K562 (cell line): ENCODE results near the gene NAPB.

Experiments
- ATF4 ChIP-seq: fragments of 450-650 bp; formaldehyde crosslinking; IDR thresholded peaks from 2 replicates; pipeline ENCODE4 v1.4.0; 2022; ENCODE audit warnings: mild to moderate bottlenecking, moderate library complexity
- CTCF ChIP-seq, 3 experiments: IDR thresholded peaks in 2 of 3; conservative IDR thresholded peaks in 1 of 3; 2 replicates each; pipeline ENCODE4 v1.5.1; 2011 to 2012; ENCODE audit warnings: low read length in 3 of 3, mild to moderate bottlenecking in 3 of 3, control low read depth in 2 of 3, improper control_type of control experiment in 1 of 3, inconsistent platforms in 1 of 3, low read depth in 1 of 3, mixed read lengths in 1 of 3, moderate library complexity in 1 of 3; ENCODE audit not compliant: insufficient read depth in 2 of 3
- KDM4B ChIP-seq, 2 experiments: fragments of 450-650 bp in 1 of 2; sonication (generic) in 1 of 2; IDR thresholded peaks; 2 replicates each; pipeline ENCODE4 v1.6.1; 2016 to 2017; ENCODE audit warnings: borderline replicate concordance in 2 of 2, antibody characterized with exemption in 1 of 2, low read depth in 1 of 2, mild to moderate bottlenecking in 1 of 2
- KLF6 ChIP-seq: fragments of 250-450 bp; sonication (Bioruptor Pico); IDR thresholded peaks from 2 replicates; pipeline ENCODE4 v1.4.0; 2020; ENCODE audit warnings: mild to moderate bottlenecking, moderate library complexity, borderline replicate concordance
- POLR2A ChIP-seq: fragments of 450-650 bp; conservative IDR thresholded peaks from 2 replicates; pipeline ENCODE4 v1.6.1; 2016
- POLR2AphosphoS2 ChIP-seq: IDR thresholded peaks from 2 replicates; pipeline ENCODE4 v1.6.1; 2012; ENCODE audit warnings: low read length, improper control_type of control experiment
- POLR2AphosphoS5 ChIP-seq: IDR thresholded peaks from 2 replicates; pipeline ENCODE4 v1.6.1; 2011; ENCODE audit warnings: mild to moderate bottlenecking, low read depth, low read length, moderate library complexity; ENCODE audit not compliant: control insufficient read depth, insufficient read depth
- RAD21 ChIP-seq, 2 experiments: fragments of 250-450 bp in 1 of 2; fragments of 450-650 bp in 1 of 2; sonication (Bioruptor Pico) in 1 of 2; formaldehyde crosslinking in 1 of 2; IDR thresholded peaks in 1 of 2; conservative IDR thresholded peaks in 1 of 2; 2 replicates each; pipeline versions ENCODE4 v1.4.0 to v1.8.0; 2020 to 2022; ENCODE audit warnings: mild to moderate bottlenecking in 2 of 2, moderate library complexity in 1 of 2
- RFX1 ChIP-seq: fragments of 450-650 bp; IDR thresholded peaks from 2 replicates; pipeline ENCODE4 v1.6.1; 2016; ENCODE audit warnings: mild to moderate bottlenecking, moderate library complexity
- SP1 ChIP-seq: sonication (generic); formaldehyde crosslinking; IDR thresholded peaks from 2 replicates; pipeline ENCODE4 v1.8.1; 2022; ENCODE audit warnings: mild to moderate bottlenecking, missing genetic modification reagents
- TARDBP ChIP-seq: fragments of 450-650 bp; IDR thresholded peaks from 2 replicates; pipeline ENCODE4 v1.6.1; 2016
- USF2 ChIP-seq: sonication (generic); formaldehyde crosslinking; IDR thresholded peaks from 2 replicates; pipeline ENCODE4 v1.5.0; 2020; ENCODE audit warnings: missing genetic modification reagents
- ZNF274 ChIP-seq: IDR thresholded peaks from 2 replicates; pipeline ENCODE4 v1.6.1; 2011; ENCODE audit warnings: low read depth, mild to moderate bottlenecking, low read length, moderate library complexity, borderline replicate concordance

- TF ChIP-seq CTCF (IDR thresholded peaks at IDR 0.05 in 2 of 3, conservative IDR thresholded peaks at IDR 0.05 in 1 of 3; ENCODE audit: insufficient read depth in 2 of 3, low read depth in 1 of 3, low read length in 3 of 3) (no peak), KDM4B (IDR thresholded peaks at IDR 0.05; ENCODE audit: borderline replicate concordance in 2 of 2, low read depth in 1 of 2) (no peak), POLR2AphosphoS5 (no peak), ATF4 (no peak), KLF6 (CRISPR knock-in tag) (no peak), RAD21 (CRISPR knock-in tag; conservative IDR thresholded peaks at IDR 0.05 in 1 of 2, IDR thresholded peaks at IDR 0.05 in 1 of 2) (no peak), POLR2AphosphoS2 (no peak), RFX1 (no peak), USF2 (CRISPR knock-in tag) (no peak), SP1 (CRISPR knock-in tag) (no peak), TARDBP (no peak), POLR2A (no peak), ZNF274 (no peak)
Observed at GRCh38 chr20:23391707-23392310, 29.5 kb downstream of the NAPB start.
